ENCODE data around the gene RNF8. TPM values are rescaled to one million over a fixed set of nuclear protein-coding genes. Genes with fewer than 3 reads are reported as not detected.
"Not testable (repeated sequence)": the region's sequence is repeated elsewhere in the genome, so short reads cannot be mapped to it uniquely, and the experiment has no call there.

Gene RNF8
- total RNA-seq, 1 experiment from 2014 or later: 58.4 TPM

GRCh38 chr6:37399795-37400490, 46.2 kb downstream of the RNF8 start:
- DNase-seq (ENCODE audit: low read depth): no peak

- not testable (repeated sequence) for DNase-seq (ENCODE audit: low read depth)
Measured at GRCh38 chr6:37401658-37402057, 47.9 kb downstream of the RNF8 start.

GRCh38 chr6:37406726-37407341, 53.1 kb downstream of the RNF8 start:
- no peak for DNase-seq (ENCODE audit: low read depth)

DNA sequence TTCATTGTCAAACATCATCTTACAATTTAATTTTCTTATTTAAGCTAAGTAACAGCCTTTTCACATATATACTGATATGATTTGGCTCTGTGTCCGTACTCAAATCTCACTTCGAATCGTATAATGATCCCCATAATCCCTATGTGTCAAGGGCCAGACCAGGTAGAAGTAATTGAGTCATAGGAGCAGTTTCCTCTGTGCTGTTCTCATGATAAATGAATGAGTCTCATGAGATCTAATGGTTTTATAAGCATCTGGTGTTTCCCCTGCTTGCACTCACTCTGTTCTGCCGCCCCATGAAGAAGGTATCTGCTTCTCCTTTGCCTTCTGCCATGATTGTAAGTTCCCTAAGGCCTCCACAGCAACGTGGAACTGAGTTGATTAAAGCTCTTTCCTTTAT, 54.2 kb downstream of the RNF8 start:
- DNase-seq (ENCODE audit: low read depth): no peak

GRCh38 chr6:37409501-37409900, 55.7 kb downstream of the RNF8 start:
- DNase-seq (ENCODE audit: low read depth): no peak

DNA sequence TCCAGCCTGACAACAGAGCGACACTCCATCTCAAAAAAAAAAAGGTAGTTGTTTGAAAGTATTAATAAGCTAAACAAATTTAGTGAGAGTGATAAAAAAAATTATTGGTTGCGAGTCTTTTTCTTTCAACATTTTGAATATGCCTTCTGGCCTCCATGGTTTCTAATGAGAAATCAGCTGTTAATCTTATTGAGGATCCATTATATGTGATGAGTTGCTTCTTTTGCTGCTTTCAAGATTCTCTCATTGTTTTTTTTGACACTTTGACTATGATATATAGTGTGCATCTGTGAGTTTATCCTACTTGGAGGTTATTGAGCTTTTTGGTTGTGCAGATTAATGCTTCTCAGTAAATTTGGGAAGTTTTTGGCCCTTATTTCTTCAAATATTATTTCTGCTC, 63.6 kb downstream of the RNF8 start:
- no peak for DNase-seq (ENCODE audit: low read depth)

GRCh38 chr6:37418722-37419121, 64.9 kb downstream of the RNF8 start:
- DNase-seq (ENCODE audit: low read depth): no peak

GRCh38 chr6:37426058-37426944, 72.5 kb downstream of the RNF8 start:
- DNase-seq (ENCODE audit: low read depth): no peak

GRCh38 chr6:37426945-37427510, 73.2 kb downstream of the RNF8 start:
- DNase-seq (ENCODE audit: low read depth): no peak

DNA sequence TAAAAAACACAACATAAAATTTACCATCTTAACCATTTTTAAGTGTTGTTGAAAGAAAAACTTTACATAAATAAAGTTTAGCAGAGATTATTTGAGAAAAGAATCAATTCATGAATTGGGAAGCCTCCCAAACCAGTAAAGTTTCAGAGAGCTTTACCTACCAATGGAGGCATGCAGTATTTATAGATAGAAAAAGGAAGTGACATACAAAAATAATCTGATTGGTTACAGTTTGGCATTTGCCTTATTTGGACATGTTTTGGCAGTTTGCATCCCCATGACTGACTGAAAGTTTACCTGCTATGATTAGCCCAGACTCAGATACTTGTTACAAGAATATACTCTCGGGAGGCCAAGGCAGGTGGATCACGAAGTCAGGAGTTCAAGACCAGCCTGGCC, 75.6 kb downstream of the RNF8 start:
- DNase-seq (ENCODE audit: low read depth): no peak

GRCh38 chr6:37432590-37432915, 78.8 kb downstream of the RNF8 start:
- no peak for DNase-seq (ENCODE audit: low read depth)

- peak; percentile 94 for DNase-seq (ENCODE audit: low read depth)
Measured at GRCh38 chr6:37432916-37433656, 79.3 kb downstream of the RNF8 start, which contains the start of gene CMTR1. Gene CMTR1, plus strand, starts transcription at chr6:37433221. Its CDS starts 2,409 bp downstream, at chr6:37435630.

- DNase-seq (ENCODE audit: low read depth): peak; percentile 72
Measured at GRCh38 chr6:37433657-37434271, 80.0 kb downstream of the RNF8 start.

DNA sequence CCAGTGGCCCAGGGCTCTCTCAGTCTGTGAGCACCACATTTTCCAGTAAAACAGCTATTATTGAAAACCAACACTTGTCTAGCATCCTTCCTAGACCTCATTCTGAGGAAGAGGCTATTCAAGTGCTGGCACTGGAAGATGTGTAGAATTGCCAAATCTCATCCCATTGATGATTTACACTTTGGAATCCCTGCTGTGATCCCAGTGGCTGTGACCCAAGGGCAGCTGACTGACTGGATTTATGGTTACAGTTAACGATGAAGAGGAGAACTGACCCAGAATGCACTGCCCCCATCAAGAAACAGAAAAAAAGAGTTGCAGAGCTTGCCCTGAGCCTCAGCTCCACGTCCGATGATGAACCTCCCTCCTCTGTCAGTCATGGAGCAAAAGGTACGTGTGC, 81.6 kb downstream of the RNF8 start:
- no peak for DNase-seq (ENCODE audit: low read depth)

DNA sequence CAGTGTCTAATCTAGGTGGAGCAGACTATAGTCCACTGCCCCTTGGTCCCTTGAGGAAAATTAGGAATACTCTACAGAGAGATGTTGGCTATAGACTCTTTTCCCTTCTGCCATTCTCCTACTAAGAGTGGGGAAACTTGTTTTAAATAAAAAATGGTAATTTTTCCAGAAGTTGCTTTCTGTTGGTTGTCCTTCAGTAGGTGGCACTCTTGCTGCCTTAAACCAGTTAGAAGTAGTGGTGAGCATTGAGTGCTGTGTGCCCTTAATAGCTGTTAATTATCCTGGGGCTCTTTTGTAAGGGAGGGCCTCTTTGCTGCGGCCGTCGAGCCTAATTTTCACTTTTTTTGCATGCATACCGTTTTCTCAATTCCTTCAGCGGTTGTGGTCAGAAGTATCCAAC, 82.0 kb downstream of the RNF8 start:
- DNase-seq (ENCODE audit: low read depth): no peak

GRCh38 chr6:37438930-37439329, 85.1 kb downstream of the RNF8 start:
- no peak for DNase-seq (ENCODE audit: low read depth)

DNA sequence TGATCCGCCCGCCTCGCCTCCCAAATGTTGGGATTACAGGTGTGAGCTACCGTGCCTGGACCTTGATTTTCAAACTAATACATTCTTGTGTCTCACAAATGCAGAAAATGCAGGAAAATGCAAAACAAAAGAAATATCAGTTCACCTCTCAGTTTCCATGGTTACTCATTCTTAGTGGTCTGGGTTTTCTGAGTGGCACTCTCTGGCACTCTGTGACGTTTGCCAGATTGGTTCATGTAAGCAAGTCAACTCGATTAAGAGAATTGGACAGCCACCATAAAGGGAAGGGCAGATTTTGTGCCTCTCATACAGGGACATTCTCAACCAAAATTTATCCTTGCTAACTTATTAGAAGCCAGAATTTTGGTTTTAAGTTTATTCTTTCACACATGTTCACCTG, 87.9 kb downstream of the RNF8 start:
- DNase-seq (ENCODE audit: low read depth): peak; percentile 37

GRCh38 chr6:37442416-37443215, 88.8 kb downstream of the RNF8 start:
- DNase-seq (ENCODE audit: low read depth): peak; percentile 22

GRCh38 chr6:37443216-37443542, 89.4 kb downstream of the RNF8 start:
- not testable (repeated sequence) for DNase-seq (ENCODE audit: low read depth)
